AG04450 (cell line): Measurements from ENCODE around the gene HIVEP3. TPM values are rescaled to one million over a fixed set of nuclear protein-coding genes. Genes with fewer than 3 reads are reported as not detected.

Source experiments
- CTCF ChIA-PET: fragments of 300-600, 350-600 bp; formaldehyde crosslinking; extraction: SDS; loops from one replicate; lab custom pipeline; 2022; ENCODE audit warnings: antibody characterized with exemption, inconsistent platforms; lab: Charles Lee
- POLR2A ChIA-PET: fragments of 350-600 bp; formaldehyde crosslinking; extraction: SDS; loops from one replicate; lab custom pipeline; 2021; ENCODE audit warnings: antibody characterized with exemption, inconsistent platforms; lab: Yijun Ruan, JAX
- DNase-seq: peaks from one replicate; pipeline ENCODE4 v3.0.0-alpha.2; 2011; ENCODE audit warnings: low read depth, low spot score
- H3K27ac ChIP-seq: one replicate; pipeline ENCODE4 v1.5.1; 2012; ENCODE audit warnings: low read depth, low read length, control low read depth
- H3K27me3 ChIP-seq: one replicate; pipeline ENCODE4 v1.6.0; 2012; ENCODE audit warnings: low read length; ENCODE audit not compliant: control insufficient read depth, insufficient read depth
- H3K4me3 ChIP-seq: 2 replicates; pipeline ENCODE4 v1.5.1; 2011; ENCODE audit warnings: mild to moderate bottlenecking, low read depth, low read length, control low read depth
- H3K9me3 ChIP-seq: 2 replicates; pipeline ENCODE4 v1.5.1; 2012; ENCODE audit warnings: low read length; ENCODE audit not compliant: control insufficient read depth, insufficient read depth
- CTCF ChIP-seq: IDR thresholded peaks from 2 replicates; pipeline ENCODE4 v1.5.1; 2011; ENCODE audit warnings: low read depth, low read length, control low read depth, inconsistent platforms
- polyA plus RNA-seq: library from polyadenylated mRNA; depleted of rRNA; stranded (reverse); fragments of >200 nt; gene quantifications from 2 replicates; pipeline ENCODE4 v1.2.3, GENCODE V29; 2011

The HIVEP3 gene
- polyA plus RNA-seq, 1 experiment, result 4.8 TPM

GRCh38 chr1:41547781-41548560, 370.8 kb downstream of the HIVEP3 start:
- POLR2A ChIA-PET, result no interaction called here
- H3K27ac ChIP-seq, result no peak overlapping the region
- no peaks in the 10 kb centered on the region for H3K9me3 ChIP-seq
- no peak overlapping the region for H3K4me3 ChIP-seq
- CTCF ChIA-PET, result interaction anchor here (1.2 kb wide), 1 partner anchor 26 kb away, joined by 3 read pairs; no protein-coding TSS in a partner anchor
- H3K27me3 ChIP-seq, result no peaks in the 10 kb centered on the region
- DNase-seq, result no peak
- no peak for TF ChIP-seq CTCF

- Histone ChIP-seq H3K9me3 (no peaks in the 10 kb centered on the region), H3K27ac (no peak overlapping the region), H3K27me3 (no peaks in the 10 kb centered on the region), H3K4me3 (no peak overlapping the region)
- ChIA-PET CTCF (interaction anchor here (1.2 kb wide), 1 partner anchor 26 kb away, joined by 3 read pairs; no protein-coding TSS in a partner anchor), POLR2A (no interaction called here)
- no peak for DNase-seq
- no peak for TF ChIP-seq CTCF
Observed at GRCh38 chr1:41547336-41547735, 371.4 kb downstream of the HIVEP3 start.

- ChIA-PET POLR2A (no interaction called here), CTCF (interaction anchor here (1.2 kb wide), 1 partner anchor 27 kb away, joined by 3 read pairs; no protein-coding TSS in a partner anchor)
- no peak overlapping the region for H3K4me3 ChIP-seq
- TF ChIP-seq CTCF, result no peak
- H3K27me3 ChIP-seq, result no peaks in the 10 kb centered on the region
- no peak for DNase-seq
- no peak overlapping the region for H3K27ac ChIP-seq
- no peaks in the 10 kb centered on the region for H3K9me3 ChIP-seq
Observed at GRCh38 chr1:41546833-41547135, 371.9 kb downstream of the HIVEP3 start.

DNA sequence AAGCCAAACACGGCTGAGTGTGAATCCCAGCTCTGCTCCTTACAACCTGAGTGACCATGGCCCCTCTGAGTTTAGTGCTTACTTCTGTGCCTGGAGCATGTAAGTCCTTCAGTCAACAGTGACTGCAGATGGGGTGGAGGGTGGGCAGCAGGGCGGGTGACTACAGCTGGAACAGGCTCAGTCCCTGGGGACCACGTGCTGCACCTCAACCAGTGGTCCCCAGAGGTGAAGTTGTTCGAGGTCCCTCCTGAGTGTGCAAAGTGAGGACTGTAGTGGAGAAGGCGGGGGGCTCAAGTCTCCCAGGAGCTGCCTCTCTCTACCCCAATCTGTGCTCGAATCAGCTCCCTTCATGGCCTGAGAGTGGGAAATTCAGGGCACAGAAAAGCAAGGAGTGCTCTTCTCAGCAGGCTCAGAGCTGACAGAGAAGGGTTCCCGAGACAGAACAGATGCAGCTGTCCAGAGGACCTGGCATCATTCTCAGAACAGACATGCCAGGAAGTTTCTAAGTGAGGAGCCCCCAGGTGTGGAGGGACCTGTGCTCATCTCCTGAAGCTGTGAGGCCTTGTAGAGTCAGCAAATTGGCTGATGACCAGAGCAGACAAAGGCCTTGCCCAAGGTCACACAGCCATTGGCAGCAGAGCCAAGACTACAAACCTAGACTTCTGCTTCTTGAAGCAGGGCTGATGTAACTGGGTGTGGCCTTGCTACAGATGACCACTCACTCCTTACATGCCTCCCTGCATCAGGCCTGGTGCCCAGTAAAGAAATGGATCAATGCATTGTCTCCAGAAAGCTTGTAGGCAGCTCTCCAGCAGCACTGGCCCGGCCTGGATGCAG, 372.5 kb downstream of the HIVEP3 start:
- Histone ChIP-seq H3K9me3 (no peaks in the 10 kb centered on the region), H3K27ac (no peak overlapping the region), H3K4me3 (no peak overlapping the region), H3K27me3 (no peaks in the 10 kb centered on the region)
- DNase-seq, result no peak
- CTCF ChIA-PET, result interaction anchor here (1.2 kb wide), 1 partner anchor 27 kb away, joined by 3 read pairs; no protein-coding TSS in a partner anchor
- TF ChIP-seq CTCF, result no peak
- POLR2A ChIA-PET, result no interaction called here
